Measurements from ENCODE around the gene NUDT19.

NUDT19 gene

GRCh38 chr19:32751066-32751465, 59.4 kb downstream of the NUDT19 start:
- no peak overlapping the region for H3K4me3 ChIP-seq (ENCODE audit: low read length)
- no peak for DNase-seq (ENCODE audit: low read depth)
- TF ChIP-seq CTCF (IDR thresholded peaks at IDR 0.05; ENCODE audit: insufficient read depth, low read depth, low read length, missing control alignments): no peak

- no peak for TF ChIP-seq CTCF (IDR thresholded peaks at IDR 0.05; ENCODE audit: insufficient read depth, low read depth, low read length, missing control alignments)
- no peak for DNase-seq (ENCODE audit: low read depth)
- no peak overlapping the region for H3K4me3 ChIP-seq (ENCODE audit: low read length)
Observed at GRCh38 chr19:32757189-32757588, 65.6 kb downstream of the NUDT19 start.

Measured in epithelial cell of esophagus (primary cell).